ENCODE measurements around the gene GABRB3. TPM values are rescaled to one million over a fixed set of nuclear protein-coding genes. Genes with fewer than 3 reads are reported as not detected.

The GABRB3 gene
- total RNA-seq, 1 donor = 0.81 TPM

DNA sequence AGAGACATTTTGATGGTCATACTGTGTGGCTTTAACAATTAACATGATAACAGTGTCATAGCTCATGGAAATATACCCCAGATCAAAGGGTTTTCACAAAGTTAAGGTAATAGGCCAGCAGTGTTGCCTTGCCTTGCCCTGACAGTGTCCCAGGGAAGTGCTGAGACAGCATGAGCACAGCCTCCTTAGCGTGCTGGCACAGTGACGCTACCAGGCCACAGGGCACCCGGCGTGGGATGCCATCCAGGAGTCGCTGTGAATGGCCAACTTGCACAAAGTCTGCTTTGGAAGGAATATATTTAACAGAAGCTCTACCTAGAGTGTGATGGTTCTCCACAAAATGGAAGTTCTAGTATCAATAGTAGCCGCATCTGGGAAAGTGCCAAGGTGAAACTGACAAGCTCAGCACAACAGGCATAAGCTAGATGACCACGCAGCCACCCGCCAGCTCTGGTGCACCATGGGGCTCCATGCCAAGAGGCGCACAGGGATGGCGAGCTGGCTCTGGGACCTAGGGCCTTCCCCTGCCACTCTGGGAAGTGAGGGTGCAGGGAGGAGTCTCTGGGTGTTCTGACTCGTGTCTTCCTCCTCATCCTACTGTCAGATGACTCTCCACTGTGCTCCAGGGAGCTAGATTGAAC is 86.2 kb downstream of the GABRB3 start:
- no peak for TF ChIP-seq CTCF (IDR thresholded peaks at IDR 0.05; ENCODE audit: insufficient read depth, low read length)
- H3K4me3 ChIP-seq (ENCODE audit: low read depth, low read length) = no peak overlapping the region
- no peak for DNase-seq (ENCODE audit: low read depth)

- DNase-seq (ENCODE audit: low read depth) = no peak
- H3K4me3 ChIP-seq (ENCODE audit: low read depth, low read length) = no peak overlapping the region
- no peak for TF ChIP-seq CTCF (IDR thresholded peaks at IDR 0.05; ENCODE audit: insufficient read depth, low read length)
These were observed 90.2 kb downstream of the GABRB3 start for GRCh38 chr15:26682598-26683164.

GRCh38 chr15:26679927-26680326 is 92.9 kb downstream of the GABRB3 start:
- TF ChIP-seq CTCF (IDR thresholded peaks at IDR 0.05; ENCODE audit: insufficient read depth, low read length) = no peak
- no peak overlapping the region for H3K4me3 ChIP-seq (ENCODE audit: low read depth, low read length)
- DNase-seq (ENCODE audit: low read depth) = no peak

- DNase-seq (ENCODE audit: low read depth) = no peak
- TF ChIP-seq CTCF (IDR thresholded peaks at IDR 0.05; ENCODE audit: insufficient read depth, low read length) = no peak
- no peak overlapping the region for H3K4me3 ChIP-seq (ENCODE audit: low read depth, low read length)
These were observed 96.8 kb downstream of the GABRB3 start for GRCh38 chr15:26676115-26676514.

- DNase-seq (ENCODE audit: low read depth) = no peak
- no peak for TF ChIP-seq CTCF (IDR thresholded peaks at IDR 0.05; ENCODE audit: insufficient read depth, low read length)
- H3K4me3 ChIP-seq (ENCODE audit: low read depth, low read length) = no peak overlapping the region
These were observed 98.4 kb downstream of the GABRB3 start for GRCh38 chr15:26674467-26674866.

DNA sequence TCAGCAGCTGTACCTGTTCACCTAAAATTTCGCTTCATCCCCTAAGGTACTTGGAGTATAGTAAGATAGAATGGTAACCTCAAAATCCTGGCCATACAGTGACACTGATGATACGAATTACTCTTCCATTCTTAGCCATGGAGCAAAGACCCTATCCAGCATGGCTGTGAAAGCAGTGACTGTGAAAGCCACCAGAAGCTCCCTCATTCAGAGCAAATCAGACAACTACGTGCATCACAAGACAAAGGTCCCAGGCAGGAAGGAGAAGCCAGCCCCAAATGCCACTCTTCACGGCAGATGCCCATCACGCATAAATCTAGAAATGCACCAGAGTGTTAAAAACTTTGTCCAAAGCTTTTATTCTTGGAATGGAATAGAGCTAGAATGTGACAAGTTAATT is 99.4 kb downstream of the GABRB3 start:
- DNase-seq (ENCODE audit: low read depth) = no peak
- H3K4me3 ChIP-seq (ENCODE audit: low read depth, low read length) = no peak overlapping the region
- TF ChIP-seq CTCF (IDR thresholded peaks at IDR 0.05; ENCODE audit: insufficient read depth, low read length) = no peak

DNA sequence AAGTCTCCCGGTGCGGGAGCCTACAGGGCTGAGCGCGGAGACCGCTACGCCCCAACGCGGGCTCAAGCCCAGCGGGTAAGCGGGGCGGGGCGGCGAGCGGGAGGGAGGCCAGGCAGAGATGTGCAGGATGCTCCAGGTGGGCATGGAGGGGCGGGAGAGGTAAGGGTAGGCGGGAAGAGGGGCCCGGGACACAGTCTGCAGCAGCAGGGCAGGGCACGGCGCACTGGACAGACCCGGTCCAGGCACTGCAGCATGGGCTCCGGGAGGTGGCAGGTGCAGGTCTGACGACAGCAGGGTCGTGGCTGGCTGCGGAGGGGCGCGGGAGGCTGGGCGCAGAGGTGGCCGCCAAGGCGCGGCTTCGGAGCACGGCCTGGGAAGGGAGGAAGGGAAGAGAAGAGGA is 102.8 kb downstream of the GABRB3 start:
- no peak overlapping the region for H3K4me3 ChIP-seq (ENCODE audit: low read depth, low read length)
- DNase-seq (ENCODE audit: low read depth) = no peak
- no peak for TF ChIP-seq CTCF (IDR thresholded peaks at IDR 0.05; ENCODE audit: insufficient read depth, low read length)
